NCI-H345 treated with DMSO at 0.1 percent for 48 hours (cell line): ENCODE results near the gene FLCN.

ENCODE experiments used
- DNase-seq: peaks from one replicate; lab custom pipeline; 2025; ENCODE audit not compliant: unreplicated experiment; lab: John Stamatoyannopoulos, UW

Gene FLCN

DNA sequence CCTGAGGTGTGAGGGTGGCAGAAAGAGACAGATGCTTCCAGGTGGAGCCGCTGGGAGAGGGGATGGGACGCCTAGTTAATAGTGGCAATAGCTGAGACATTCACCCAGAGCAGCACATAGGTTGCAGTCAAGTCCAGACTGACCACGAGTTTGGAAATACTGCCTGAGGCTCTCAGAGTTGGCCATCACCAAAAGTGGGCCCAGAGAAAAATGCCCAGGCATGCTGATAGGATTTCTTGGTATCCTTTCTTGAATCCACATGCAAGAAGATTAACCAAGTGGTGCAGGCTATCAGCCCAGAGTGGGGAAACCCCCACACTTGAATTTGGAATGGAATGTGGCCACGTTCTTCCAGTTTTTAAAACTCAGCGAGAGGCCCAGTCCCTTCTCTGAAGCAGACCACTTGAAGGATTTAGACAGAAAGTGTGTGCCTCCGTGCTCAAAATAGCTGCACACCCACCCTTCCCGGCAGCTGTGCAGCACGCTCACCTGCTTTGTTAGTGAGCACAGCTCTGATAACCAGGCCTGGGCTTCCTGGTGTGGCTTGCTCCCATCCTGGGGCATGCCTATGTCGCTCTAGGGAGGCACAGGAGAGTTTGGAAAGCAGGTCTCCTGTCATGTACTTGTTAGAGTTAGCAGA is 66.5 kb downstream of the FLCN start:
- no peak for DNase-seq

DNA sequence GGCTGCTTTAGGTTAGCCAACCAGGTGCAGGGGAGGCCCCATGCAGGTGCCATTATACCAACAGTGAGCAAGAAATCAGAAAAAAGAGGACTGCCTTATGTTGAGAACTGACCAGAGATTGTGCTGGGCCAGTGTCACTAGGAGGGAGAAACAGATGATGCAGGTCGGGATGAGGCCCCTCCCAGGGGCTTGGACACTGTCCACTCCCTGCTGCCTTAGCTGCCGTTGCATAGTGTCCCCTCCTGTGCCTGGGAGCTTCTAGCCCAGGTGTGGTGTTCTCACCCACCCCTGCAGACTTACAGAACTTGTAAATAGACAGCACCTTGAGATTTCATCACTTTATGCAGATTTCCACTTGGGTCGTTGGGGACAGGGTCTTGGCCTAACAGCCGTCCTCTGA is 67.6 kb downstream of the FLCN start:
- DNase-seq = no peak

GRCh38 chr17:17168401-17168800 is 68.6 kb downstream of the FLCN start:
- no peak for DNase-seq

GRCh38 chr17:17167986-17168385 is 69.0 kb downstream of the FLCN start:
- DNase-seq = no peak

- no peak for DNase-seq
Observed at GRCh38 chr17:17167356-17167755, 69.6 kb downstream of the FLCN start.

- no peak for DNase-seq
Observed at GRCh38 chr17:17166446-17166845, 70.5 kb downstream of the FLCN start.

- no peak for DNase-seq
Observed at GRCh38 chr17:17165666-17166308, 71.2 kb downstream of the FLCN start.

GRCh38 chr17:17164676-17165075 is 72.3 kb downstream of the FLCN start:
- DNase-seq = no peak

DNA sequence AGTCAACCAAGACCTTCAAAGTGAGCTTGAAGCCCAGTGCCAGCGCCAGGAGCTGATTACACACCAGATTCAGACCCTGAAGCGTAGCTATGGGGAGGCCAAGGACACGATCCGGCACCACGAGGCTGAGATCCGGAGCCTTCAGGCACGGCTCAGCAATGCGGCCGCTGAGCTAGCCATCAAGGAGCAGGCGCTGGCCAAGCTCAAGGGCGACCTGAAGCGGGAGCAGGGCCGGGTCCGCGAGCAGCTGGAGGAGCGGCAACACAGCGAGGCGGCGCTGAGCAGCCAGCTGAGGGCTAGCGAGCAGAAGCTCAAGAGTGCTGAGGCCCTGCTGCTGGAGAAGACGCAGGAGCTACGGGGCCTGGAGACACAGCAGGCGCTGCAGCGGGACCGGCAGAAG is 72.8 kb downstream of the FLCN start:
- no peak for DNase-seq
